Measurements from ENCODE around the gene KCNQ4. TPM values are rescaled to one million over a fixed set of nuclear protein-coding genes. Genes with fewer than 3 reads are reported as not detected.

Gene KCNQ4
- total and polyA plus RNA-seq, 2 of the 4 experiments (the other 2 are of a cell fraction), result 0.07 TPM; not detected in 1

DNA sequence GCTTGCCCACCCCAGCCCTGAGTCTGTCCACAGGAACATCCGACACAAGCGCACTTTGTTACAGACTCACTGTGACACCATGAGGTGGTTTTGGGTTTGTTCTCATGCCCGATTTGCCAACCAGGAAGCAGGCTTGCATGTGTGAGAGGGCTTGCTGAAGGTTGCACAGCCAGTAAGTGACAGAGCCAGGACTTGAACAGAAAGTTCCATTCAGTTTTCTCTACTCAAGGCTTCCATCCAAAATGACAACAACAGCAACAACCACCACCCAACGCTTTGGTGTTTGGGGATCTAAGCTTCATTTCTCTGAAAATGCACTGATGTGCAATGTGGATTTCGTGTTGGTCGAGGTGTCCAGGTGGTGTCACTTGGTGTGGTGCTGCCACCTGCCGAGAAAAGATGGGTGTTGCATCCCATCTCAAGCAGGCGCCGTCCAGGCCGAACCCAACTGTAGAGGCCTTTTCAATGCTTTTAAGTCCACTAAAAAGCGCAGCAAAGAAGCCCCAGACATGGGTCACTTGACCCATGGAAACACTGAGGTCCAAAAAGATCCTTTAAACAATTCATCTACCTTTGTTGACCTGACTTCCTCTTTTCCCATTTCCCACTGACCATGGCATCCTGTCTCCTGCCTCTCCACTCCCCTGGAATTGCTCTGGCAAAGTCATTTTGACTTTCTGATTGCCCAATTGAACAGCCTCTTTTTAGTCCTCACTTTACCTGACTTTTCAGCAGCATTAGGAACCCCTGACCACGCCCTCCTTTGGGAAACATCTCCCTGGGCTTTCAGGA lies 66.4 kb downstream of the KCNQ4 start:
- Histone ChIP-seq H3K23ac (ENCODE audit: low read depth, low read length) (no peak overlapping the region), H2AK9ac (replicated peaks; ENCODE audit: low read depth, low read length, poor library complexity) (no peak overlapping the region), H3K36me3 (ENCODE audit: control insufficient read depth, insufficient read depth, low read length) (no peaks in the 10 kb centered on the region), H2AFZ (replicated peaks; ENCODE audit: low read length, poor library complexity) (peak overlapping the region; percentile 29), H3K14ac (replicated peaks; ENCODE audit: low read depth, low read length) (no peak overlapping the region), H3K4me3 (ENCODE audit: insufficient read depth, low read depth, low read length) (no peak overlapping the region), H2BK20ac (ENCODE audit: low read depth, low read length) (no peak overlapping the region), H3K9me1 (ENCODE audit: insufficient read depth, low read length) (no peaks in the 10 kb centered on the region), H2BK15ac (ENCODE audit: low read depth, low read length) (no peak overlapping the region), H3K27me3 (ENCODE audit: control insufficient read depth, insufficient read depth, low read length) (peaks cover 2% of the 10 kb centered on the region; the same call in 1 of the 2 replicates), H2BK5ac (ENCODE audit: low read depth, low read length, poor library complexity, severe bottlenecking) (no peak overlapping the region), H3K79me1 (ENCODE audit: low read depth in 1 of 2, low read length in 2 of 2) (no peaks in the 10 kb centered on the region), H3K4ac (ENCODE audit: low read depth, low read length) (no peak overlapping the region), H4K91ac (ENCODE audit: insufficient read depth, low read depth, low read length) (no peak overlapping the region), H3K9me3 (ENCODE audit: control insufficient read depth, insufficient read depth, low read length) (no peaks in the 10 kb centered on the region), H4K5ac (ENCODE audit: low read depth, low read length) (no peak overlapping the region), H4K20me1 (ENCODE audit: insufficient read depth, low read length) (no peaks in the 10 kb centered on the region; the same call in 1 of the 2 replicates), H3K56ac (ENCODE audit: extremely low read depth, insufficient read depth, low read length) (no peak overlapping the region), H3K4me1 (ENCODE audit: control insufficient read depth, insufficient read depth, low read length) (no peaks in the 10 kb centered on the region), H2BK120ac (ENCODE audit: low read depth, low read length) (no peak overlapping the region), H3K18ac (ENCODE audit: low read depth, low read length) (no peak overlapping the region), H3K4me2 (ENCODE audit: low read depth, low read length) (no peak overlapping the region), H4K8ac (ENCODE audit: low read depth in 2 of 2, low read length in 2 of 2) (no peak overlapping the region), H3K9ac (ENCODE audit: low read depth, low read length) (no peak overlapping the region), H2AK5ac (ENCODE audit: low read depth, low read length) (no peak overlapping the region), H3K27ac (ENCODE audit: insufficient read depth, low read length) (no peak overlapping the region)
- dilution Hi-C loops (cut with HindIII; ENCODE audit: low sequenced_read_pairs, unreplicated experiment) (no loop called here), intact Hi-C loops (cut with micrococcal nuclease) (loop anchor here (1.0 to 5.0 kb wide), 5 partner anchors 75 to 318 kb away; partner anchors contain the start of gene ZNF684), in situ Hi-C loops (cut with MboI; ENCODE audit: low sequenced_read_pairs) (loop anchor here (5.0 to 10.0 kb wide), 2 partner anchors 102 to 225 kb away; no protein-coding TSS in a partner anchor)
- ChIA-PET CTCF (interaction anchor here (0.6 to 3.1 kb wide), 7 partner anchors 9 to 237 kb away, joined by 3 to 30 read pairs (median 6); no protein-coding TSS in a partner anchor), POLR2A (ENCODE audit: unreplicated experiment) (no interaction called here)
- BruUV-seq (replicated peaks), result no TSS peak
- ATAC-seq (ENCODE audit: low read depth) (peak; percentile 91), DNase-seq (peak; percentile 49)
- 10% methylated on average over 7 of the region's 12 CpGs; no CpG with 5 or more reads in 1 of the 2 experiments for WGBS, 2 experiments (ENCODE audit: extremely low coverage in 2 of 2, insufficient read length in 1 of 2)
- TF ChIP-seq MAFK (IDR thresholded peaks at IDR 0.05; ENCODE audit: low read depth, low read length) (no peak), RAD21 (IDR thresholded peaks at IDR 0.05; ENCODE audit: low read length) (peak; percentile 87), SMC3 (IDR thresholded peaks at IDR 0.05; ENCODE audit: low read depth, low read length) (peak; percentile 91)
- TF ChIP-seq, protein P1, sequence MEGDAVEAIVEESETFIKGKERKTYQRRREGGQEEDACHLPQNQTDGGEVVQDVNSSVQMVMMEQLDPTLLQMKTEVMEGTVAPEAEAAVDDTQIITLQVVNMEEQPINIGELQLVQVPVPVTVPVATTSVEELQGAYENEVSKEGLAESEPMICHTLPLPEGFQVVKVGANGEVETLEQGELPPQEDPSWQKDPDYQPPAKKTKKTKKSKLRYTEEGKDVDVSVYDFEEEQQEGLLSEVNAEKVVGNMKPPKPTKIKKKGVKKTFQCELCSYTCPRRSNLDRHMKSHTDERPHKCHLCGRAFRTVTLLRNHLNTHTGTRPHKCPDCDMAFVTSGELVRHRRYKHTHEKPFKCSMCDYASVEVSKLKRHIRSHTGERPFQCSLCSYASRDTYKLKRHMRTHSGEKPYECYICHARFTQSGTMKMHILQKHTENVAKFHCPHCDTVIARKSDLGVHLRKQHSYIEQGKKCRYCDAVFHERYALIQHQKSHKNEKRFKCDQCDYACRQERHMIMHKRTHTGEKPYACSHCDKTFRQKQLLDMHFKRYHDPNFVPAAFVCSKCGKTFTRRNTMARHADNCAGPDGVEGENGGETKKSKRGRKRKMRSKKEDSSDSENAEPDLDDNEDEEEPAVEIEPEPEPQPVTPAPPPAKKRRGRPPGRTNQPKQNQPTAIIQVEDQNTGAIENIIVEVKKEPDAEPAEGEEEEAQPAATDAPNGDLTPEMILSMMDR (conservative IDR thresholded peaks at IDR 0.05; ENCODE audit: low read depth, low read length), result peak; percentile 87

All from IMR-90 (cell line).